ENCODE data around the gene DHX35.

The DHX35 gene

DNA sequence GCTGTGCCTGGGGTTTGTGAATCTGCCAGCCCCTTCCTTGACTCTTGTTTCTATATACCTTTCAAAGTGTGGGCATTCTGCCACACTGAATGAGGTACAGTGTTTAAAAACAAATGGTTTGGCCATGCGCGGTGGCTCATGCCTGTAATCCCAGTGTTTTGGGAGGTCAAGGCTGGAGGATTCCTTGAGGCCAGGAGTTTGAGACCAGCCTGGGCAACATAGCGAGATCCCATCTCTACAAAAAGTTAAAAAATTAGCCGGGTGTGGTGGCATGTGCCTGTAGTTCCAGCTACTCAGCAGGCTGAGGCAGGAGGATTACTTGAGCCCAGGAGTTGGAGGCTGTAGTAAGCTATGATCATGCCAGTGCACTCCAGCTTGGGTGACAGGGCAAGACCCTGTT lies 30.2 kb upstream of the DHX35 start:
- Mint-ChIP-seq H3K36me3 (ENCODE audit: insufficient read depth) (peaks cover 7% of the 10 kb centered on the region), H3K27ac (no peak overlapping the region), H3K4me1 (ENCODE audit: low read depth in 2 of 2) (peaks cover 19 to 23% of the 10 kb centered on the region in 2 donors), H3K9me3 (no peaks in the 10 kb centered on the region), H3K27me3 (no peaks in the 10 kb centered on the region), H3K4me3 (no peak overlapping the region)
- ATAC-seq (replicated peaks) (no peak), DNase-seq (no peak)

DNA sequence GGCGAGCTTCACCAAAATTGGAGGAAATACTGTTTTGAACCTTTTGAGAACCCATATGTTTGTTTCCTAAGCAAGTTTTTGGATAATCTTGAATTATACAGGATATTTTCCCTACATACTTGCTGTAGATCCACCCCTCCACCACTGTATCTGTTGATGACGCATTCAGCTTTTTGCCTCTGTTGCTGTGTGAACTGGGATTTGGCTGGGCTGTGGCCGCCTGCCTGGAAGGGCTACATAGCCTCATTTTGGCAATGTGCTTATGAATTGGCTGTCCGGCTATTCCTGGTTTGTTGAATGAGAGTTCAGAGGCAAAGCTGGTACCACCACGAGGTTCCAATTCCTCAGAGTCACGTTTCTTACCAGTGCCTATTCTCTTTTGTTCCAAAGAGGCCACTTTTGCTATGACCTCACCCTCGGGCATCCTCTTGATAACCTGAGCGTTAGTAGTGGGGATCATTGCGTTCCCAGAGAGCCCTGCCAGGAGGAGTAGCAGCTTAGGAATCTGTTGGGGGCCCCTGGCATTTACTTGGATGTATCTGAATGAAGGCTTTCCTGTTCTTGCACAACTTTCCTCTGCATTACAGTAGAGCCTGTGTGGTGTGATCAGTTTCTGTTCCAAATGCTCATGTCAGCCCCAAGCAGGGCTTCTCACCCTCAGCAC lies 29.6 kb upstream of the DHX35 start:
- peaks cover 17 to 20% of the 10 kb centered on the region in 2 donors for H3K4me1 Mint-ChIP-seq (ENCODE audit: low read depth in 2 of 2)
- H3K9me3 Mint-ChIP-seq = no peaks in the 10 kb centered on the region
- ATAC-seq (replicated peaks) = no peak
- no peak overlapping the region for H3K4me3 Mint-ChIP-seq
- peaks cover 4% of the 10 kb centered on the region for H3K36me3 Mint-ChIP-seq (ENCODE audit: insufficient read depth)
- no peak for DNase-seq
- H3K27me3 Mint-ChIP-seq = no peaks in the 10 kb centered on the region
- H3K27ac Mint-ChIP-seq = no peak overlapping the region

DNA sequence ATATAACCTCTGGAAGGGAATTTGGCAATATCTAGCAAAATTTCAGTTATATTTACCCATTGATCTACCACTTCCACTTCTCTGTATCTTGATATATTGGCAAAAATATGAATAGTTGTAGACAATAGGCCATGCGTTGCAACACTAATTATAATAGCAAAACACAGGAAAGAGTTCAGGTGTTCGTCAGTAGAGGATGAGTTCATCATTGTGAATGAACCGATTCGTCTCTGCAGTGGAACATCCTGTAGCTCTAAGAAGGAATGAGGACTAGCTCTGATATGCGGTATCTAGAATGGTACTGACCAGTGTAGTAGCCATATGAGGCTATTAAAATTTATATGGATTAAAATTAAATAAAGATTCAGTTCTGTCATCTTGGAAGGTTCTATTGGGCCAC lies 27.6 kb upstream of the DHX35 start:
- H3K27me3 Mint-ChIP-seq = no peaks in the 10 kb centered on the region
- H3K4me1 Mint-ChIP-seq (ENCODE audit: low read depth in 2 of 2) = peaks cover 6 to 7% of the 10 kb centered on the region in 2 donors
- ATAC-seq (replicated peaks) = no peak
- H3K4me3 Mint-ChIP-seq = no peak overlapping the region
- H3K27ac Mint-ChIP-seq = no peak overlapping the region
- H3K9me3 Mint-ChIP-seq = no peaks in the 10 kb centered on the region
- DNase-seq = no peak
- H3K36me3 Mint-ChIP-seq (ENCODE audit: insufficient read depth) = no peaks in the 10 kb centered on the region

DNA sequence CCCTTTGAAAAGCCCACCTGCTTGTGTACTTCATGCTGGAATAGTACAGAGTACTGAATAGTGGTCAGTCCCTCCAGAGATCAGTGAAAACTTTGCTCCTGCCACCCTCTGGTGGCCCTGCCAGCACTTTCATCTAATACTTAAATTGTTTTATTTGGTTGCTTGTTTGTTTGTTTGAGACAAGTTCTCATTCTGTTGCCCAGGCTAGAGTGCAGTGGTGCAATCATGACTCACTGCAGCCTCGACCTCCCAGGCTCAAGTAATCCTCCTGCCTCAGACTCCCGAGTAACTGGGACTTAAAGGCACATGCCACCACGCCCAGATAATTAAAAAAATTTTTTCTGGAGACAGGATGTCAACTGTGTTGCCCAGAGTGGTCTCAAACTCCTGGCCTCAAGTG lies 26.9 kb upstream of the DHX35 start:
- H3K4me3 Mint-ChIP-seq = no peak overlapping the region
- peak; percentile 40 for ATAC-seq (replicated peaks)
- no peaks in the 10 kb centered on the region for H3K36me3 Mint-ChIP-seq (ENCODE audit: insufficient read depth)
- no peak for DNase-seq
- peaks cover under 1 to 2% of the 10 kb centered on the region in 2 donors for H3K4me1 Mint-ChIP-seq (ENCODE audit: low read depth in 2 of 2)
- no peak overlapping the region for H3K27ac Mint-ChIP-seq
- no peaks in the 10 kb centered on the region for H3K9me3 Mint-ChIP-seq
- H3K27me3 Mint-ChIP-seq = no peaks in the 10 kb centered on the region

DNA sequence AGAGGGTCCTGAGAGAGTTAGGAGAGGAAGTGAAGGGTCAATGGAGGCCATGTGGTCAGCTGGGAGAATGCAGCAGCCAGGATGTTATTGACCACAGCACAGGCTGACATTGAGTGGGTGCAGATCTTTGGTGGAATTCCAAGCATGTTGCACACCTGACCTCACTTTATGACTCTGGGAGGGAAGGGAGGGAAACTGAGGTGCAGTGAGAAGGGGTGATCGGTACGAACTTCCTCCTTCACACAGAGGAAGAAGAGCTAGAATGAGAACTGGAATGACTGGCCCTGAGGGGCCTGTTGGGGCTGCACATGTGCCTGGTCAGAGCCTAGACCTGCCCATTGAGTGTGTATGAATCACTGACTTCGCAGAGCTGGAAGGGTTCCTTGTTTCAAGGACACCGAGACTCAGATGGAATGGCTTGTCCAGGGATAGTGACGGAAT lies 26.2 kb upstream of the DHX35 start:
- H3K36me3 Mint-ChIP-seq (ENCODE audit: insufficient read depth) = no peaks in the 10 kb centered on the region
- no peaks in the 10 kb centered on the region for H3K9me3 Mint-ChIP-seq
- no peak overlapping the region for H3K4me3 Mint-ChIP-seq
- H3K27ac Mint-ChIP-seq = no peak overlapping the region
- H3K4me1 Mint-ChIP-seq (ENCODE audit: low read depth in 2 of 2) = peaks cover 0 to 2% of the 10 kb centered on the region in 2 donors
- ATAC-seq (replicated peaks) (no peak), DNase-seq (no peak)
- no peaks in the 10 kb centered on the region for H3K27me3 Mint-ChIP-seq

DNA sequence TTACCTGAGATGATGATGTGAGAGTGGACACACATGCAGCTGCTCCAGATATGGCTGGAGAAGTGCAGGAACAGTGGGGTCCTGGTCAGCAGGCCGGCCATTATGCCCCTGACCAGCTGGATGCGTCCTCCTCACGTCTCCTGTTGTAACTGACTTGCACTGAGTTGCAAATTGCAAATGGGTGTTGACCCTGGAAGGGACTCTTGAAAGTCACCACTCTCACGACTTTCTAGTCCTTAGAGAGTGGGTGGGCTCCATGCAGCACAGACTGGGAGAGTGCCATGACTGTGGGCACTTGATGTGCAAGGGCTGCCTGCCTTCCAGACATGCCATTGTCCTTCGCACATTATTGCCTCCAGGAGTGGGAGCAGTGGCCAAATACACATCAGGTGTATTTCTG lies 25.1 kb upstream of the DHX35 start:
- no peaks in the 10 kb centered on the region for H3K36me3 Mint-ChIP-seq (ENCODE audit: insufficient read depth)
- no peak overlapping the region for H3K4me3 Mint-ChIP-seq
- H3K4me1 Mint-ChIP-seq (ENCODE audit: low read depth in 2 of 2) = peaks cover 0 to 2% of the 10 kb centered on the region in 2 donors
- H3K9me3 Mint-ChIP-seq = no peaks in the 10 kb centered on the region
- ATAC-seq (replicated peaks) (no peak), DNase-seq (no peak)
- no peak overlapping the region for H3K27ac Mint-ChIP-seq
- H3K27me3 Mint-ChIP-seq = no peaks in the 10 kb centered on the region

DNA sequence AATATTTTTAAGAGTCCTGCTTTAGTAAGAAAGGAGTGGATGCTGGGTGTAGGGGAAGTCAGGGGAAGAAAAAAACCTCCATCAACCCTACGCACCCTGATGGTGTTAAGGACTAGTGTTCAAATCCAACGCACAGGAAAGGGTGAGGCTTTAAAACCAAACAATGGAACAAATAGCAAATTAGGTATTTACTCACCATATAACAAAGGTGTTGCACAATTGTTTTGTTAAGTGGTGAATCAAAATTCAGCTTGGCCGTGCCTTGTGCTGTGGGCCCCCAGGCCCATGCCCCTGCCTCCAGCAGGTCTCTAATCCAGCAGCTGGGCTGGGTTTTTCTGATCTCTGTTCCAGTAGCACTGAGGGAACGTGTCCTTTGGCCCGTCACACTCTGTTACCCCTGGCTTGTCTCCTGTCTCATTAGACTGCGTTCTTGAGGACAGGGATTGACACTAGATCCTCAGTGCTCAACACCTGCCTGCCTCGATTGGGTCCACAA lies 24.1 kb upstream of the DHX35 start:
- DNase-seq (no peak), ATAC-seq (replicated peaks) (no peak)
- H3K27ac Mint-ChIP-seq = no peak overlapping the region
- H3K27me3 Mint-ChIP-seq = no peaks in the 10 kb centered on the region
- no peaks in the 10 kb centered on the region for H3K9me3 Mint-ChIP-seq
- peaks cover 0 to 2% of the 10 kb centered on the region in 2 donors for H3K4me1 Mint-ChIP-seq (ENCODE audit: low read depth in 2 of 2)
- H3K4me3 Mint-ChIP-seq = no peak overlapping the region
- no peaks in the 10 kb centered on the region for H3K36me3 Mint-ChIP-seq (ENCODE audit: insufficient read depth)

DNA sequence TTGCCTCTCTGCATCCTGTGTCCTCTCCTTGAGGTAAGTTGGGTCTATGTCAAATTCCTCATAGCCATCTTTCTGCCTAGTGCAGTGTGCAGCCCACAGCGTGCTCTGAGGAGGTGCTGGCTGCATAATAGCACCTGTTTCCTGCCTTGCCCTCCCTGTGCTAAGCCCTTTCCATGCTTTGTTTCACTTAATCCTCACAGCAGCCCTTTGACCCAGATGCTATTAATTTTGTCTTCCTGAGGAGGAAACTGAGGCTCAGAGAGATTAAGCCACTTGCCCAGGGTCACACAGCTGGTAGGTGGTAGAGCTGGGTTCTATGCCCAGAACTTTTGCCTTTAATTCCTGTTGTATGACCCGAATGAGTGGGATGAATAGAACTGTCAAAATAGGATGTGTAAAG lies 22.5 kb upstream of the DHX35 start:
- no peak for ATAC-seq (replicated peaks)
- Mint-ChIP-seq H3K36me3 (ENCODE audit: insufficient read depth) (peaks cover 3% of the 10 kb centered on the region), H3K4me1 (ENCODE audit: low read depth in 2 of 2) (peaks cover 0 to 2% of the 10 kb centered on the region in 2 donors), H3K27me3 (no peaks in the 10 kb centered on the region), H3K27ac (no peak overlapping the region), H3K4me3 (no peak overlapping the region), H3K9me3 (no peaks in the 10 kb centered on the region)
- no peak for DNase-seq

DNA sequence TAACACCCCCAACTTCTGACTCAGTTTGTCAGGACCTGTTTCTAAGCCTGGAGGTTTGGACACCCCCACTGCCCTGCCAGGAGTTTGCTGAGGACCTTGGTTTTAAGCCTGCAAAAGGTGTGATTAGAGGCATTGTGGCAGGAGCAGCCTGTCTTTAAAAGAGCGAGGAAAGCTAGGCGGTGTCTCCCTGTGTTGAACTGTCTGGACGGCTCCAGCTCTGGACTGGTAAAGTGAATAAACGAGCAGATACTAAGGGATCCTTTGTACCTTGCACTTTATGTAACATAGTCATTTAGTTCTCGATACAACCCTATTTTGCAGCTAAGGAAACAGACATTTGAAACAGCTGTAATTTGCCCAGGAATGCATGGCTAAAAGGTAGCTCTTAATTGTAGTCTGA lies 21.5 kb upstream of the DHX35 start:
- no peak for ATAC-seq (replicated peaks)
- H3K36me3 Mint-ChIP-seq (ENCODE audit: insufficient read depth) = peaks cover 3% of the 10 kb centered on the region
- H3K9me3 Mint-ChIP-seq = no peaks in the 10 kb centered on the region

DNA sequence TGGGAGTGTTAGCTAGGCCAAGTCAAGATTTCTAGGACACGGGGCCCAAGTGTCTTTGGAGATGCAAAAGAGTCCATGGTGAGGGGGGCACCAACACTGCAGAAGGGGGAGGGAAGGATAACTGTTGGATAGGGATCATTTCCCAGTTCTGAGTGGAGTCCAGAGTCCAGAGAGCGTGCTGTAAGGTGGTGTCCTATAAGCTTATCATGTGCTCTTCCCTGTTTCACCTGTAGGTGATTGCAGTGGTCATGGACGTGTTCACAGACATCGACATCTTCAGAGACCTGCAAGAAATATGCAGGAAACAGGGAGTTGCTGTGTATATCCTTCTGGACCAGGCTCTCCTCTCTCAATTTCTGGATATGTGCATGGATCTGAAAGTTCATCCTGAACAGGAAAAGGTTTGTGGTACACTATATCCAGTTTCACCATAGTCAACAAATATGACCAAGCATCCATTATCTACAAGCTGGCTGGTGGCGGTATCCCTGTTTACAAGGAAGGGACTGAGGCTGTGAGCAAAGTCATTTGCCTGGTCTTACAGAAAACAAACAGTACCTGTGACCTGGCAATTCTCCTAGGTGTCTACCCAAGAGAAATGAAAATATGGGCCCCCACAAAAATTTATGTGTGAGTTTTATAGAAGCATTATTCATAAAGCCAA lies 20.3 kb upstream of the DHX35 start:
- H3K4me1 Mint-ChIP-seq (ENCODE audit: low read depth in 2 of 2) = peaks cover 0 to 2% of the 10 kb centered on the region in 2 donors
- no peaks in the 10 kb centered on the region for H3K27me3 Mint-ChIP-seq
- no peak for DNase-seq
- no peaks in the 10 kb centered on the region for H3K9me3 Mint-ChIP-seq
- peak overlapping the region; percentile 36 to 67 for H3K27ac Mint-ChIP-seq
- no peak for ATAC-seq (replicated peaks)
- H3K4me3 Mint-ChIP-seq = no peak overlapping the region
- peaks cover 3% of the 10 kb centered on the region for H3K36me3 Mint-ChIP-seq (ENCODE audit: insufficient read depth)

More for the DNA sequence above, 21.5 kb upstream of the DHX35 start:
- H3K4me1 Mint-ChIP-seq (ENCODE audit: low read depth in 2 of 2) = peaks cover 0 to 2% of the 10 kb centered on the region in 2 donors
- DNase-seq = no peak
- no peak overlapping the region for H3K4me3 Mint-ChIP-seq
- H3K27ac Mint-ChIP-seq = peak overlapping the region in 1 of 2 donors; percentile 67
- H3K27me3 Mint-ChIP-seq = no peaks in the 10 kb centered on the region

DNA sequence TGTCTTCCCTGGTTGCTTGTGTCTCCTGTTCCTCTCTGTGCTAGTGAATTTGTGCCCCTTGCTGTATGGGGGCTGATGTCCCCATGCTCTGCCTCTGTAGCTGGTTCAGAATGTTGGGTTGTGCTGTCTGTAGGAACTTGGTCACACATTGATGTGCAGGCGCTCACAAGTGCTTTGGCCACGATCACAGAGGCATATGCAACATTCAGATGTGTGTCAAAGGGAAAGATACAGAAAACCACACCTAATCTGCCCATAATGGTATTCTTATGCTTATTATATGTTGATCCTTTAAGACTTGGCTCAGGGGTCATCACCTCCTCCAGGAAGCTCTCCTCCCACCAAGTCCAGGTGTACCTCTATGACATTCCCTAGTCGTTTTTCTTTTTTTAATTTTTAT lies 17.1 kb upstream of the DHX35 start:
- DNase-seq (no peak), ATAC-seq (replicated peaks) (no peak)
- Mint-ChIP-seq H3K9me3 (no peaks in the 10 kb centered on the region), H3K27me3 (no peaks in the 10 kb centered on the region), H3K4me3 (no peak overlapping the region), H3K4me1 (ENCODE audit: low read depth in 2 of 2) (no peaks in the 10 kb centered on the region), H3K36me3 (ENCODE audit: insufficient read depth) (peaks cover 3% of the 10 kb centered on the region), H3K27ac (no peak overlapping the region)

DNA sequence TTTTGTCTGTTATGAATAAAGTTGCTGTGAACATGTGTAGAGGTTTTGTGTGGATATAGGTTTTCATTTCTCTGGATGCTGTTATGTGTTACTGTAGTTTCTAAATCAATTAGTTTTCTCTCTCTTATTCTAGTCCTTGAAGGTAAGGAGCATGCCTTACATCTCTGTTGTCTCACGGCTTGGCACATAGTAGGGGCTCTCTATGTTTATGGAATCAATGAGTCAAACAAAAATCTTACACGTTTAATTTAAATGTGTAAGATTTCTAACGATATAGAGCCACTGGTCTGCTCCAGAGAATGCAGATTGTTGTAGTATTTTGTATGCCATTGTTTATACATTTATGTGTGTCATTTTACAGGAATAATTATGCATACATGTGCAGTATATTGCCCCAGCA lies 15.3 kb upstream of the DHX35 start:
- Mint-ChIP-seq H3K27me3 (no peaks in the 10 kb centered on the region), H3K9me3 (no peaks in the 10 kb centered on the region), H3K4me1 (ENCODE audit: low read depth in 2 of 2) (no peaks in the 10 kb centered on the region), H3K36me3 (ENCODE audit: insufficient read depth) (peaks cover 3% of the 10 kb centered on the region), H3K4me3 (no peak overlapping the region), H3K27ac (no peak overlapping the region)
- DNase-seq (no peak), ATAC-seq (replicated peaks) (no peak)

DNA sequence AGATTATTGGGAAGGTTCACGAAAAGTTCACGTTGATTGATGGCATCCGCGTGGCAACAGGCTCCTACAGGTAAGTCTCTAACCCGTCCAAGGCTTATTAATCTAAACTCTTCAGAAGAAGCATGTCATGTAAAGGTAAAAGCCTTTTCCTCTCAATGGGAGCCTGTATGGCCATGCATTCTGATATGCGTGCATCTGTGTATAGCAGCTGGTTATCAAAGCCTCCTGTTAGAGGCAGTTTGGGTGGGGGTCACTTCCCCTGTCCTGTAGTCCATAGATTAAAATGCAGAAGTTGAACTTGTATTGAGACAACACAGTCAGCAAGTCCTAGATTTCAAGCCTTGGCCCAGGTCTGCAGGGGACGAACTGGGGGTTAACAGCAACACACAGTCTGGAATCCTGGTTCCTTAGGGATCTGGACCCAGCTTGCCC lies 14.2 kb upstream of the DHX35 start:
- no peak for ATAC-seq (replicated peaks)
- H3K36me3 Mint-ChIP-seq (ENCODE audit: insufficient read depth) = peaks cover 3% of the 10 kb centered on the region
- no peak overlapping the region for H3K4me3 Mint-ChIP-seq
- DNase-seq = no peak
- H3K4me1 Mint-ChIP-seq (ENCODE audit: low read depth in 2 of 2) = no peaks in the 10 kb centered on the region
- no peaks in the 10 kb centered on the region for H3K27me3 Mint-ChIP-seq
- no peak overlapping the region for H3K27ac Mint-ChIP-seq
- H3K9me3 Mint-ChIP-seq = no peaks in the 10 kb centered on the region

DNA sequence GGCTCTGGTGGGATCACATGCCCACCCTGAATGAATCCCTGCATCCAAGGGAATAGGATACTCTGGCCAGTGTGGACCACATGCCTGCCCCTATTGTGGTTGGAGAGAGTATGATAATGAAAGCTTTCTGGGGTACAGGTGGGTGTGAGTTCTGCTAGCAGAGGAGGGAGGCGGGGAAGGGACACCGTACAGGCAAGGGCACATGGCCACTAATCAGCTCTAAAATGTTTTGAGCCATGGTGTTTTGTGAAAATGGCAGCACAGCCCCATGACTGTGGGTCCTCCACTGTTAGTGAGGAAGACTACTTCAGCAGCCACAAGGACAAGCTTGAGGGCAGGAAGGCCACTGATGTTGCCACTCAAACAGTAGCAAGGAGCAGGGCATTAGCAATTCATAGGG lies 11.9 kb upstream of the DHX35 start:
- Mint-ChIP-seq H3K36me3 (ENCODE audit: insufficient read depth) (no peaks in the 10 kb centered on the region), H3K4me3 (no peak overlapping the region), H3K27ac (no peak overlapping the region), H3K9me3 (no peaks in the 10 kb centered on the region), H3K4me1 (ENCODE audit: low read depth in 2 of 2) (no peaks in the 10 kb centered on the region), H3K27me3 (no peaks in the 10 kb centered on the region)
- DNase-seq (no peak), ATAC-seq (replicated peaks) (no peak)
